GM12878 (cell line): ENCODE results near the gene POFUT1. TPM values are rescaled to one million over a fixed set of nuclear protein-coding genes. Genes with fewer than 3 reads are reported as not detected.

ENCODE experiments used
- ATAC-seq: fragments of 200-7000 bp; cut with Tn5 transposase; 3 replicates; pipeline ENCODE4 v1.9.1; 2020; ENCODE audit warnings: mild to moderate bottlenecking, moderate library complexity
- BruUV-seq: library from RNA; stranded (reverse); fragments of 400-500 nt; replicated peaks from 2 replicates; lab custom pipeline; 2021; lab: Mats Ljungman, UMichigan
- CTCF ChIA-PET: fragments of 300-600 bp; sonication (Branson Sonifier 250); formaldehyde crosslinking; extraction: SDS; loops from one replicate; lab custom pipeline; 2021; ENCODE audit warnings: inconsistent platforms; lab: Yijun Ruan, JAX
- POLR2A ChIA-PET: fragments of 350-600 bp; formaldehyde crosslinking; extraction: SDS; loops from one replicate; lab custom pipeline; 2021; ENCODE audit warnings: inconsistent platforms; lab: Charles Lee
- RAD21 ChIA-PET: fragments of 300-600 bp; sonication (Branson Sonifier 250); formaldehyde crosslinking; loops from one replicate; lab custom pipeline; 2023; ENCODE audit warnings: antibody characterized with exemption; ENCODE audit not compliant: unreplicated experiment; lab: Charles Lee
- SMC1A ChIA-PET: fragments of 300-600 bp; sonication (Branson Sonifier 250); formaldehyde crosslinking; loops from one replicate; lab custom pipeline; 2023; ENCODE audit not compliant: unreplicated experiment, uncharacterized antibody; lab: Charles Lee
- DNase-seq: peaks from one replicate; pipeline ENCODE4 v3.0.0-alpha.2; 2011; ENCODE audit warnings: low read depth, low spot score
- FAIRE-seq: peaks from 3 replicates; lab custom pipeline; 2011; peaks lifted over from hg19 to GRCh38; lab: Jason Lieb, UNC
- H2AFZ ChIP-seq: 2 replicates; pipeline ENCODE4 v1.6.0; 2011; ENCODE audit warnings: low read depth, low read length, control low read depth; ENCODE audit not compliant: control insufficient read depth
- H3K27ac ChIP-seq: 2 replicates; pipeline ENCODE4 v1.5.1; 2011; ENCODE audit warnings: control low read depth; ENCODE audit not compliant: control insufficient read depth, insufficient read depth
- H3K27me3 ChIP-seq, 2 experiments: replicated peaks in 1 of 2; 2 replicates each; pipeline versions ENCODE4 v1.6.0 to v1.6.1; 2011; ENCODE audit warnings: low read length in 1 of 2; ENCODE audit not compliant: control insufficient read depth in 2 of 2, insufficient read depth in 2 of 2
- H3K36me3 ChIP-seq, 2 experiments: 2 replicates each; pipeline ENCODE4 v1.5.1; 2011; ENCODE audit warnings: low read length in 1 of 2; ENCODE audit not compliant: control insufficient read depth in 2 of 2, insufficient read depth in 2 of 2
- H3K4me1 ChIP-seq: 2 replicates; pipeline ENCODE4 v1.6.1; 2011; ENCODE audit warnings: mild to moderate bottlenecking, low read length, moderate library complexity, mixed read lengths; ENCODE audit not compliant: control insufficient read depth, insufficient read depth
- H3K4me2 ChIP-seq: 2 replicates; pipeline ENCODE4 v1.6.0; 2011; ENCODE audit warnings: control low read depth; ENCODE audit not compliant: control insufficient read depth, insufficient read depth
- H3K4me3 ChIP-seq: fragments of 200-600 bp; sonication (generic); 2 replicates; pipeline ENCODE4 v1.5.1; 2016
- H3K79me2 ChIP-seq: 2 replicates; pipeline ENCODE4 v1.6.0; 2011; ENCODE audit warnings: low read length; ENCODE audit not compliant: control insufficient read depth, insufficient read depth
- H3K9ac ChIP-seq: 2 replicates; pipeline ENCODE4 v1.8.0; 2011; ENCODE audit warnings: low read length, control low read depth, mixed read lengths; ENCODE audit not compliant: control insufficient read depth, insufficient read depth
- H3K9me3 ChIP-seq: replicated peaks from 3 replicates; pipeline ENCODE4 v1.5.1; 2011; ENCODE audit warnings: mild to moderate bottlenecking, low read length; ENCODE audit not compliant: control insufficient read depth, insufficient read depth
- H4K20me1 ChIP-seq: 2 replicates; pipeline ENCODE4 v1.6.0; 2011; ENCODE audit not compliant: control insufficient read depth, insufficient read depth
- BMI1 ChIP-seq: fragments of 450-650 bp; IDR thresholded peaks from 2 replicates; pipeline ENCODE4 v1.6.1; 2016; ENCODE audit warnings: mild to moderate bottlenecking, moderate library complexity, borderline replicate concordance
- CEBPZ ChIP-seq: fragments of 150-350 bp; IDR thresholded peaks from 2 replicates; pipeline ENCODE4 v1.6.1; 2016; ENCODE audit warnings: low read depth, low read length
- GABPA ChIP-seq: IDR thresholded peaks from 2 replicates; pipeline ENCODE4 v1.6.1; 2014; ENCODE audit warnings: antibody characterized with exemption, low read depth, mild to moderate bottlenecking, inconsistent platforms
- IKZF2 ChIP-seq, 2 experiments: fragments of 450-650 bp; IDR thresholded peaks; 2 replicates each; pipeline ENCODE4 v1.6.1; 2017; ENCODE audit warnings: mild to moderate bottlenecking in 2 of 2, moderate library complexity in 2 of 2
- RAD21 ChIP-seq: IDR thresholded peaks from 2 replicates; pipeline ENCODE4 v1.6.1; 2011; ENCODE audit warnings: mild to moderate bottlenecking, low read depth, low read length, moderate library complexity; ENCODE audit not compliant: insufficient read depth
- RAD51 ChIP-seq: fragments of 450-650 bp; IDR thresholded peaks from 2 replicates; pipeline ENCODE4 v1.6.1; 2016; ENCODE audit warnings: moderate library complexity, mild to moderate bottlenecking, inconsistent platforms
- YY1 ChIP-seq: IDR thresholded peaks from 2 replicates; pipeline ENCODE4 v1.6.1; 2011; ENCODE audit warnings: low read depth, mild to moderate bottlenecking, low read length
- ZBTB40 ChIP-seq: fragments of 450-650 bp; IDR thresholded peaks from 2 replicates; pipeline ENCODE4 v1.6.1; 2016; ENCODE audit warnings: mild to moderate bottlenecking, moderate library complexity, borderline replicate concordance
- WGBS: methylation state at CpG from one replicate; pipeline ENCODE4 v1.1.6; 2016; ENCODE audit warnings: low lambda C conversion rate; ENCODE audit not compliant: insufficient replicate concordance, insufficient coverage; ENCODE audit errors: missing lambda C conversion rate; 5-methylcytosine and 5-hydroxymethylcytosine counted together
- in situ Hi-C: fragments of 300-500 bp; cut with MboI; formaldehyde crosslinking; loops from 9 replicates; pipeline ENCODE4 v1.14.3; 2018; ENCODE audit warnings: mixed read lengths
- intact Hi-C: fragments of 100-400 bp; cut with micrococcal nuclease; formaldehyde crosslinking; loops from one replicate; pipeline ENCODE4 v1.14.2; 2022; ENCODE audit not compliant: unreplicated experiment
- polyA plus RNA-seq, 11 experiments: library from polyadenylated mRNA; depleted of rRNA in 4 of 11; unstranded in 6 of 11; stranded (reverse) in 5 of 11; fragments of >200 nt; fragmentation: Nextera tagmentation in 4 of 11; fragmentation: Illumina TruSeq in 1 of 11; extraction: Ambion mirVana in 4 of 11; extraction: Trizol in 1 of 11; gene quantifications; 1 replicate in 1 of 11; 2 replicates in 10 of 11; pipeline versions ENCODE4 v1.2.1 to v1.2.3, GENCODE V29; 2011 to 2016; ENCODE audit warnings: inconsistent platforms in 2 of 11, missing spikeins in 2 of 11, low read depth in 1 of 11
- total RNA-seq, 4 experiments: library from RNA; depleted of rRNA in 3 of 4; stranded (reverse); fragments of >200 nt in 3 of 4; fragmentation: Illumina TruSeq in 1 of 4; extraction: Trizol in 1 of 4; gene quantifications; 2 replicates each; pipeline versions ENCODE4 v1.2.1 to v1.2.3, GENCODE V29; 2013 to 2021
- TF ChIP-seq, protein P1 (sequence below): IDR thresholded peaks from 2 replicates; pipeline ENCODE4 v1.6.1; 2012; ENCODE audit warnings: low read depth, low read length, improper control_type of control experiment
- TF ChIP-seq, protein P2 (sequence below): fragments of 450-650 bp; formaldehyde crosslinking; IDR thresholded peaks from 2 replicates; pipeline ENCODE4 v1.4.0; 2020; ENCODE audit warnings: mild to moderate bottlenecking, moderate library complexity

POFUT1 gene
- total and polyA plus RNA-seq, 10 of the 15 experiments (the other 5 are each of a cell fraction or from before 2014, with no cell fraction given) = 2.6 to 33.4 (median 23.1) TPM

DNA sequence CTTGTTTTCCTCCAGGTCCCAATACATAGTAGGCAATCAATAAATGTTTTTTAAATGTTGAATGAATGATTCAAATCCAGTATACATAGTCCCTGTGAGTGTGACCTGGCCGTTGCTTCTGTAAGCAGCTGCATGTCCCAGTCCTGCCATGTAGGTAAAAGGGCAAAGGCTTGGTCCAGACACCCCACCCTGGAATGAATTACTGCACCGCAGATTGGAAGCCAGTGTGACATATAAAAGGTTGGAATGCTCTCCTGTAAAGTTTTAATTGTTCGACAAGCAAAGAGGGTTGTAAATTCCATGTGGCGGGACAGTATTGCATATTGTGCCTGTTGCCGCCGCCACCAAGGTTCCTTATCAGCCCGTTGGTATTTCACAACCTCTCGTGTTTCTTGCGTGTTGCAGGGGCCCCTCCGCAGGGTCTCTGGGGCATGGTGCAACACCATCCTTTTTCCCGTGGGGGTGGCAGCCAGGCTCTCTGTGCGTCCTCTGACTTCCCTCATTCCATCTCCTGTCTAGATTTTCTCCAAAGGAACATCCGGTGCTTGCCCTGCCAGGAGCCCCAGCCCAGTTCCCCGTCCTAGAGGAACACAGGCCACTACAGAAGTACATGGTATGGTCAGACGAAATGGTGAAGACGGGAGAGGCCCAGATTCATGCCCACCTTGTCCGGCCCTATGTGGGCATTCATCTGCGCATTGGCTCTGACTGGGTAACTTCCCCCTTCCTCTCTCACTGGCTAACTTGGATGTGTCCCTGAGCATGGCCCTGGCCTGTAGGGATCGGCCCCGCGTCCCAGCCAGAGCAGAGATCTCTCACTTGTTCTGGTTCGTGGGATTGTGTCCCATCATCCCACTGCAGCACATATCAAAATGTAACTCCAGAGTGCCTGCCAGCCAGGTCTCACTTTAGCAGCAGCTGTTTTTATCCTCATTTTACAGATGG lies 20.3 kb downstream of the POFUT1 start:
- ChIA-PET POLR2A (no interaction called here), CTCF (no interaction called here), SMC1A (interaction anchor here (1.1 kb wide), 2 partner anchors 57 to 88 kb away, joined by 3 read pairs; no protein-coding TSS in a partner anchor), RAD21 (no interaction called here)
- Histone ChIP-seq H3K27ac (no peak overlapping the region), H3K9me3 (no peaks in the 10 kb centered on the region), H3K27me3 (no peaks in the 10 kb centered on the region), H3K9ac (no peak overlapping the region), H3K79me2 (no peaks in the 10 kb centered on the region), H3K4me3 (no peak overlapping the region), H3K4me2 (no peak overlapping the region), H4K20me1 (no peaks in the 10 kb centered on the region), H3K36me3 (peaks cover 13 to 24% of the 10 kb centered on the region in 2 experiments), H3K4me1 (peaks cover 10% of the 10 kb centered on the region; the same call in 1 of the 2 replicates), H2AFZ (no peak overlapping the region)
- in situ Hi-C loops (no loop called here), intact Hi-C loops (no loop called here)
- WGBS = 98% methylated on average over 22 of the region's 22 CpGs
- DNase-seq (no peak), ATAC-seq (no peak), FAIRE-seq (no peak)
- no TSS peak for BruUV-seq
- no peak for TF ChIP-seq GABPA
- TF ChIP-seq IKZF2 (IDR thresholded peaks at IDR 0.05) = no peak
- no peak for TF ChIP-seq RAD21
- TF ChIP-seq ZBTB40 = no peak
- no peak for TF ChIP-seq YY1
- no peak for TF ChIP-seq BMI1
- TF ChIP-seq, protein P1, sequence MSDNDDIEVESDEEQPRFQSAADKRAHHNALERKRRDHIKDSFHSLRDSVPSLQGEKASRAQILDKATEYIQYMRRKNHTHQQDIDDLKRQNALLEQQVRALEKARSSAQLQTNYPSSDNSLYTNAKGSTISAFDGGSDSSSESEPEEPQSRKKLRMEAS = no peak
- no peak for TF ChIP-seq RAD51
- TF ChIP-seq, protein P2, sequence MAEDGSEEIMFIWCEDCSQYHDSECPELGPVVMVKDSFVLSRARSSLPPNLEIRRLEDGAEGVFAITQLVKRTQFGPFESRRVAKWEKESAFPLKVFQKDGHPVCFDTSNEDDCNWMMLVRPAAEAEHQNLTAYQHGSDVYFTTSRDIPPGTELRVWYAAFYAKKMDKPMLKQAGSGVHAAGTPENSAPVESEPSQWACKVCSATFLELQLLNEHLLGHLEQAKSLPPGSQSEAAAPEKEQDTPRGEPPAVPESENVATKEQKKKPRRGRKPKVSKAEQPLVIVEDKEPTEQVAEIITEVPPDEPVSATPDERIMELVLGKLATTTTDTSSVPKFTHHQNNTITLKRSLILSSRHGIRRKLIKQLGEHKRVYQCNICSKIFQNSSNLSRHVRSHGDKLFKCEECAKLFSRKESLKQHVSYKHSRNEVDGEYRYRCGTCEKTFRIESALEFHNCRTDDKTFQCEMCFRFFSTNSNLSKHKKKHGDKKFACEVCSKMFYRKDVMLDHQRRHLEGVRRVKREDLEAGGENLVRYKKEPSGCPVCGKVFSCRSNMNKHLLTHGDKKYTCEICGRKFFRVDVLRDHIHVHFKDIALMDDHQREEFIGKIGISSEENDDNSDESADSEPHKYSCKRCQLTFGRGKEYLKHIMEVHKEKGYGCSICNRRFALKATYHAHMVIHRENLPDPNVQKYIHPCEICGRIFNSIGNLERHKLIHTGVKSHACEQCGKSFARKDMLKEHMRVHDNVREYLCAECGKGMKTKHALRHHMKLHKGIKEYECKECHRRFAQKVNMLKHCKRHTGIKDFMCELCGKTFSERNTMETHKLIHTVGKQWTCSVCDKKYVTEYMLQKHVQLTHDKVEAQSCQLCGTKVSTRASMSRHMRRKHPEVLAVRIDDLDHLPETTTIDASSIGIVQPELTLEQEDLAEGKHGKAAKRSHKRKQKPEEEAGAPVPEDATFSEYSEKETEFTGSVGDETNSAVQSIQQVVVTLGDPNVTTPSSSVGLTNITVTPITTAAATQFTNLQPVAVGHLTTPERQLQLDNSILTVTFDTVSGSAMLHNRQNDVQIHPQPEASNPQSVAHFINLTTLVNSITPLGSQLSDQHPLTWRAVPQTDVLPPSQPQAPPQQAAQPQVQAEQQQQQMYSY (CRISPR knock-in tag) = no peak
- TF ChIP-seq CEBPZ = no peak
